Measurements from ENCODE around the gene RER1. TPM values are rescaled to one million over a fixed set of nuclear protein-coding genes. Genes with fewer than 3 reads are reported as not detected.

Gene RER1
- total RNA-seq, 1 donor from 2014 or later = 118 TPM

DNA sequence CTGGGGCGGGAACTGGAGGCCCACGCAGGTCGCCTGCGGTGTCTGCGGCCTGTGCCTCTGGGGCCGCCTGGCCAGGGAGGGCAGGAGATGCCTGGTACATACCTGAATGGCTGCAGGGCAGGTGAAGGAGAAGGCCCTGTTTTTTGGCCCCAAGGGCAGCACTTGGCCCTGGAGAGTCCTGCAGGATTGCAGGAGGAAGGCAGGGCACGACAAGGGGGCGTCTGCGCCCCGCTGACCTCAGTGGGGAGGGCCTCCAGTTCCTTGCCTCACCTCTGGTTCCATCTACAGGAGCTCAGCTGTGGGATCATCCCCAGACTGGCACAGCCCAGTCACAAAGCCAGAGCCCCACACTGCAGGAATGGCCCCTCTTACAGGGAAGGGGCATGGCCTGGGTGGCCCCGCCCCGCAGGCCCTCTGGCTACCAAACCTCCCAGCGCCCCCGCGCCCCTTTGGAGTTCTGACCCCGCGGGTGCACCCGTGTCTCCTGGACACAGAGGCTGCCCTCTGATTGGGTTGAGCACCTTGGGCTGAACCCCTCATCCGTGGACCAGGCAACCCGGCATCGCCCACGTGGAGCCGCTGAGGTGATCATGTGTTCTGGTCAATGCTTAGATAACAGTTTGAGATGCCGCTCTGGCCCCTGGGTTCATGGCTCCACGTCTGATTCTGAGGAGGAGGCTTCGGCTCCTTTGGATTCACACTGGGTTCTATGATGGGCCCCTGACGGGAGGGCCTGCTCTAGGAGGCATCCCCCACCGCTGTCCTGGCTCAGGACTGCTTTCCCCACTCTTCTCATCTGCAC is 22.1 kb downstream of the RER1 start:
- Histone ChIP-seq H3K9me3 (no peaks in the 10 kb centered on the region), H3K4me1 (peaks cover 19% of the 10 kb centered on the region), H3K27ac (peak overlapping the region; percentile 87), H3K36me3 (peaks cover 3% of the 10 kb centered on the region), H3K27me3 (peaks cover 14% of the 10 kb centered on the region), H3K4me3 (peak overlapping the region; percentile 95)
- no peak for DNase-seq
- TF ChIP-seq, protein P1, sequence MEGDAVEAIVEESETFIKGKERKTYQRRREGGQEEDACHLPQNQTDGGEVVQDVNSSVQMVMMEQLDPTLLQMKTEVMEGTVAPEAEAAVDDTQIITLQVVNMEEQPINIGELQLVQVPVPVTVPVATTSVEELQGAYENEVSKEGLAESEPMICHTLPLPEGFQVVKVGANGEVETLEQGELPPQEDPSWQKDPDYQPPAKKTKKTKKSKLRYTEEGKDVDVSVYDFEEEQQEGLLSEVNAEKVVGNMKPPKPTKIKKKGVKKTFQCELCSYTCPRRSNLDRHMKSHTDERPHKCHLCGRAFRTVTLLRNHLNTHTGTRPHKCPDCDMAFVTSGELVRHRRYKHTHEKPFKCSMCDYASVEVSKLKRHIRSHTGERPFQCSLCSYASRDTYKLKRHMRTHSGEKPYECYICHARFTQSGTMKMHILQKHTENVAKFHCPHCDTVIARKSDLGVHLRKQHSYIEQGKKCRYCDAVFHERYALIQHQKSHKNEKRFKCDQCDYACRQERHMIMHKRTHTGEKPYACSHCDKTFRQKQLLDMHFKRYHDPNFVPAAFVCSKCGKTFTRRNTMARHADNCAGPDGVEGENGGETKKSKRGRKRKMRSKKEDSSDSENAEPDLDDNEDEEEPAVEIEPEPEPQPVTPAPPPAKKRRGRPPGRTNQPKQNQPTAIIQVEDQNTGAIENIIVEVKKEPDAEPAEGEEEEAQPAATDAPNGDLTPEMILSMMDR (IDR thresholded peaks at IDR 0.05) = no peak
- no peak for ATAC-seq
- intact Hi-C loops (cut with DNase I) = loop anchor here (10.0 kb wide), 3 partner anchors 131 to 381 kb away; no protein-coding TSS in a partner anchor

DNA sequence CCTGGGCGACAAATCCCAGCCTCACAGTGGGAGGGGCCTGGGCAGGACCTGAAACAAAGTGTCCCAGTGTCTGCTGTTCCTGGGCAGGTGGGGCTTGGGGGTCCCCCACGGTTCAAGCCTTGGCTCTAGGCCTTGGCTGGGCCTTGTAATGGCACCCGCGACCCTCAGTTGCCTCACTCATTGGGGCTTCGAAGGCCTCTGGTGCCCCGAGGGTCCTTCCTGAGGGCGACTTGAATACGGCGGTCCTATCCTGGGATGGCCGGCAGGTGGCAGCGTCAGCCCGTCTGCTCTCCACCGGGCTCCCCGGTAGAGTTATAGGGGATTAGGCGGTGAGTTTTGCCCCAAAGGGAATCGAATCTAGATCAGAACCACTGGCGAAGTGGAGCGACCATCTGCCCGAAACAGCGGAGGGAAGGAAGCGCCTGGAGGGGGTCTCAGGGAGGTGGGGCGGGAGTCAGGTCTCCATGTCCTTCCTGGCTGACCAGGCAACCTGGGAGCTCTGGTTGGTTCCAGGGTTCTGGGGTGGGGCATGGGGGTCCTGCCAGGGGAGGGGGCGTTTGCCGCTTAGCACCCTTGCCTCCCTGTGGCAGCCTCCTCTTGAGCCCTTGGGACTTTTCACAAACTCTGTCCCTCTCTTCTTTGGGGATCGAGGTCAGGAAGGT is 22.8 kb downstream of the RER1 start:
- no peak overlapping the region for H3K4me3 ChIP-seq
- peaks cover 21% of the 10 kb centered on the region for H3K27me3 ChIP-seq
- H3K27ac ChIP-seq = no peak overlapping the region
- H3K4me1 ChIP-seq = peaks cover 19% of the 10 kb centered on the region
- ATAC-seq (peak; percentile 43), DNase-seq (peak; percentile 88)
- H3K9me3 ChIP-seq = no peaks in the 10 kb centered on the region
- intact Hi-C loops (cut with DNase I) = loop anchor here (10.0 kb wide), 3 partner anchors 130 to 380 kb away; no protein-coding TSS in a partner anchor
- H3K36me3 ChIP-seq = peaks cover 3% of the 10 kb centered on the region
- TF ChIP-seq, protein P1 (IDR thresholded peaks at IDR 0.05) = peak; percentile 87

DNA sequence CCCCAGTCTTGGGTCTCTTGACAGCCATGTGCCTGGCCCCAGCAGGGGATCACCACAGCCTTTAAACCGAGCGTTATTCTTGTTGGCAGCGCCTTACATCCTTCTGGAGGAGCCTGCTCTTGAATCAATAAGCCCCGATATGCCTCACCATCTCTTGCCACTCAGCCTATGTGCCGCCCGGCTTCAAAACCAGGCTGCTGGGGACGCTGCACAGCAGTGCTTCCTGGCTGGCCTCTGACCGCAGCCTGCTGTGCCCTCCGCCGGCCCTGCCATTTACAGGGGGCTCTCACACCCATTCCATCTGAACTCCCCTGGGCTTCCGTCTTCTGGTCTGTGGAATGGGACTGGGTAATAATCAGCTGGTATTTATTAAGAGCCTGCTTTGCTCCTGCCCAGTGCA is 23.7 kb downstream of the RER1 start:
- Histone ChIP-seq H3K27me3 (peaks cover 29% of the 10 kb centered on the region), H3K9me3 (no peaks in the 10 kb centered on the region), H3K36me3 (no peaks in the 10 kb centered on the region), H3K4me3 (no peak overlapping the region), H3K4me1 (peaks cover 19% of the 10 kb centered on the region), H3K27ac (peak overlapping the region; percentile 24)
- DNase-seq = no peak
- TF ChIP-seq, protein P1 (IDR thresholded peaks at IDR 0.05) = no peak
- intact Hi-C loops (cut with DNase I) = loop anchor here (10.0 kb wide), 3 partner anchors 129 to 379 kb away; no protein-coding TSS in a partner anchor
- ATAC-seq = no peak

DNA sequence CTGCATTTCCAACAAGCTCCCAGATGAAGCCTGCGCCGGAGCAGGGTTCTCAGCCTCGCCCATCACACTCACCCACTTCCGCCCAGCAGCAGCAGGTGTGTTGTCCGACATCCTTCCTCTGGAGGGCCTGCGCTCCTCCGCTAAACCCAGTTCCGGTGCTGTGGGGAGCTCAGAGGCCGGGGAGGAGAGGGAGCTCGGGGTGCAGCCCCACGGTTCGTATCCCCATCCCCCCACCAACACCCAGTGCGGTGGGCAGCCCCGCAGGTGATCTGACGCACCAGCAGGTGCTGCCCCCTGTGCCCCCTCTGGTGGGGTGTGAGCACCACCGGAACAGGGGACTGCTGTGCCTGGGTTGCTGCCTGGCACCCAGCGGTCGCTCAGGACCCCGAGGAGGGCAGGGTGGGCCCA is 24.2 kb downstream of the RER1 start:
- H3K36me3 ChIP-seq = no peaks in the 10 kb centered on the region
- intact Hi-C loops (cut with DNase I) = loop anchor here (10.0 kb wide), 3 partner anchors 129 to 379 kb away; no protein-coding TSS in a partner anchor
- H3K4me3 ChIP-seq = peak overlapping the region; percentile 21
- H3K27ac ChIP-seq = peak overlapping the region; percentile 24
- DNase-seq (no peak), ATAC-seq (no peak)
- TF ChIP-seq, protein P1 (IDR thresholded peaks at IDR 0.05) = no peak
- H3K4me1 ChIP-seq = peaks cover 19% of the 10 kb centered on the region
- no peaks in the 10 kb centered on the region for H3K9me3 ChIP-seq
- H3K27me3 ChIP-seq = peaks cover 34% of the 10 kb centered on the region

DNA sequence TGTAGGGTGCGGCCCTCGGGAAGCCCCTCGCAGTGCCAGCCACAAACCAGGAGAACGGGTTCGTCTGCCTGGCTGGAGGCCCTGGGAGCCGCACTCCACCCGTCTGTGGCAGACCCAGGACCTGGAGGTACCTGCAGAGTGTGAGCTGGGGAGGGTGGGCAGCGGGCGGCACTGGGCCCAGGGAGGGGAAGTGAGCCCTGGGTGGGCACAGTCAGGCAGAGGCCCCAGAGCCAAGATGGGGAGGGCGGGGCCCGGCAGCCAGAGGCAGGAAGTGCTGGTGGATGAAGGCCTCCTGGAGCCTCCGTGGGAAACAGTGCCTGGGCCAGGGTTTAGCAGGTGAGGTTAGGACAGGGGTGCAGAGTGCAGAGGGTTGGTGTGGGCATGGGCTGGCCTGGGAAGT is 24.8 kb downstream of the RER1 start:
- Histone ChIP-seq H3K4me3 (peak overlapping the region; percentile 21), H3K4me1 (peaks cover 19% of the 10 kb centered on the region), H3K27me3 (peaks cover 34% of the 10 kb centered on the region), H3K27ac (no peak overlapping the region), H3K9me3 (no peaks in the 10 kb centered on the region), H3K36me3 (no peaks in the 10 kb centered on the region)
- intact Hi-C loops (cut with DNase I) = loop anchor here (10.0 kb wide), 3 partner anchors 128 to 378 kb away; no protein-coding TSS in a partner anchor
- ATAC-seq (no peak), DNase-seq (no peak)
- TF ChIP-seq, protein P1 (IDR thresholded peaks at IDR 0.05) = no peak

Measured in upper lobe of right lung (tissue), 1 donor.